Gastrocnemius medialis (tissue), 4 donors: ENCODE data around the gene TFEB.
"Not testable (repeated sequence)": the region's sequence is repeated elsewhere in the genome, so short reads cannot be mapped to it uniquely, and the experiment has no call there.

Source experiments
- CTCF ChIP-seq, 5 experiments: fragments of 450-650 bp in 3 of 5; fragments of 200-600 bp in 2 of 5; sonication (generic) in 2 of 5; IDR thresholded peaks in 4 of 5; conservative IDR thresholded peaks in 1 of 5; 1 replicate in 4 of 5; 2 replicates in 1 of 5; pipeline ENCODE4 v1.5.1; 2016 to 2019; ENCODE audit warnings: antibody characterized with exemption in 5 of 5, mild to moderate bottlenecking in 3 of 5, moderate library complexity in 3 of 5
- POLR2A ChIP-seq, 2 donors: fragments of 450-650 bp; IDR thresholded peaks; one replicate each; pipeline ENCODE4 v1.6.1; 2017; ENCODE audit warnings: antibody characterized with exemption in 2 of 2, mild to moderate bottlenecking in 2 of 2, moderate library complexity in 2 of 2

- not testable (repeated sequence) for TF ChIP-seq POLR2A (IDR thresholded peaks at IDR 0.05); CTCF (IDR thresholded peaks at IDR 0.05 in 4 of 5, conservative IDR thresholded peaks at IDR 0.05 in 1 of 5)
These were observed 30.7 kb upstream of the TFEB start for GRCh38 chr6:41766043-41766664.
